ENCODE data around the gene WASHC2C.
"Not testable (repeated sequence)": the region's sequence is repeated elsewhere in the genome, so short reads cannot be mapped to it uniquely, and the experiment has no call there.

The WASHC2C gene

GRCh38 chr10:45771757-45772461 lies 44.8 kb downstream of the WASHC2C start:
- not testable (repeated sequence) for DNase-seq

- DNase-seq, result not testable (repeated sequence)
These were observed 59.2 kb downstream of the WASHC2C start for GRCh38 chr10:45786217-45786616.

DNA sequence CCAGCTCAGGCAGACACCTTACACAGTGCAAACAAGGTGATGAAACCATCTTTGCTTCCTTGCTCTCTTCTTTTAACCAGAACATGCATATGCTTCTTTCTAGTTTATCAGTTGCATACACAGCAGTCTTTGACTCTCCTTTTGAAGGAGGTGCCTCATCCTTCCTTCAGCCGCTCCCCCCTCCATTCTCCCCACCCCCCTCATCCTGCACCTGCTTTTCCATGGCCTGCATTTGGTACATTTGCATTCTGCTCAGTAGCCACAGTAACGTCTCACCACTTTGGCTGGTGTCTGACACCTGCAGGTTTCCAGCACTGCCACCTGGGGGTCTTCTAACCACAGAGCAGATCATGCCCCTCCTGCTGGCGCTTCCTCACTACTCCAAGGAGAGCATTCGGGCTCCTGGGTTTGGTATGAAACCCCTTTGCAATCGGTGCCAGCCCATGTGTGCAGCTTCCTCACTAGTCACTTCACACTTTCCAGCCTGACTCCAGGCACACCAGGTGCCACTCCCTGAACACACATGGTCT lies 60.2 kb downstream of the WASHC2C start:
- not testable (repeated sequence) for DNase-seq

DNA sequence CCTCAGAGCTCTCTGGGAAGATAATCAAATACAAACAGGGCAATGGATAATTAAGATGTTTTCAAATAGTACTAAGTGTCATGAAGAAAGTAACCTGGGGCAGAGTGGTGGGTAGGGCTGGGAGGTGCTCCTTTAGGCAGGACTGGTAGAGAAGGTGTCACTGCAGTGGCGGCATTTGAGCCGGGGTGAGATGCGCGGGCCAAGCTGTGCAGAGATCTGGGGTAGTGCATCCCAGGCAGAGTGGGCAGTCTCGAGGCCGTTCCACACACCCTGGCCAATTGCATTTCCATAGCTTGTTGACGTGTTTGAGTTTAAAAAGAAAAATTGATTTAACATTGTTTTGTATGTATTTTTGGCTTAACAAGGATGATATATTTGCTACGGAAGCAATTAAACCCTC lies 62.9 kb downstream of the WASHC2C start:
- DNase-seq, result not testable (repeated sequence)

- not testable (repeated sequence) for DNase-seq
These were observed 63.8 kb downstream of the WASHC2C start for GRCh38 chr10:45790694-45791426.

DNA sequence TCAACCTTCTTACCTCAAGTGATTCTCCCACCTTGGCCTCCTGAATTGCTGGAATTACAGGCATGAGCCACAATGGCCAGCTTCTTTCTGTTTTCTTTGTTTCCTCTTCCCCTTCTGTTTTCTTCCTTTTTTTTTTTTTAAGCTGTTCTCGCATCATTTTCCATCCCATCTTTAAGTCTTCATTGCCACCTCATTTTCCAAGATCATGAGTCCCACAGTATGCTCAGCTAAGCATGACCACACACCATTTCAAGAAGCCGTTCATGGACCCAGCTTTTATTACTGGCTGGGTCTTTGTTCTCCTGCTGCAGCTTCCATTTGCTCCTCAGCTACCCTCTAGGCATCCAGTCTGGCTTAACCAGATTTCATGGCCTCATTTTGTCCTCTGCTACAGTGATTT lies 67.7 kb downstream of the WASHC2C start:
- DNase-seq, result not testable (repeated sequence)

- DNase-seq, result peak; percentile 52
These were observed 76.3 kb downstream of the WASHC2C start for GRCh38 chr10:45803060-45804010.

DNA sequence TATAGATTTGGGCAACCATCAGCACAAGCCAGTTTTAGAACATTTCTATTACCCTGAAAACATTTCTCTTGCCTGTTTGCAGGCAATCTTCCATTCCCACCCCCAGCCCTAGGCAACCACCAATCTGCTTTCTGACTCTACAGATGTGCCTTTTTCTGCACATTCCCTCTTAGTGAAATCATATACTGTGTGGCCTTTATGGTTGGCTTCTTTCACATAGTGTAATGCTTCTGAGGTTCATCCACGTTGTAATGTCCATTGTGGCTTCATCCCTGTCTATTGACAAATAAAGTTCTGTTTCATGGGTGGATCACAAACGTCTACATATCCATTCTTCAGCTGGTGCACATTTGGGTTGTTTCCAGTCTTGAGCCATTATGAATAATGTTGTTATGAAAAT lies 77.9 kb downstream of the WASHC2C start:
- not testable (repeated sequence) for DNase-seq

DNA sequence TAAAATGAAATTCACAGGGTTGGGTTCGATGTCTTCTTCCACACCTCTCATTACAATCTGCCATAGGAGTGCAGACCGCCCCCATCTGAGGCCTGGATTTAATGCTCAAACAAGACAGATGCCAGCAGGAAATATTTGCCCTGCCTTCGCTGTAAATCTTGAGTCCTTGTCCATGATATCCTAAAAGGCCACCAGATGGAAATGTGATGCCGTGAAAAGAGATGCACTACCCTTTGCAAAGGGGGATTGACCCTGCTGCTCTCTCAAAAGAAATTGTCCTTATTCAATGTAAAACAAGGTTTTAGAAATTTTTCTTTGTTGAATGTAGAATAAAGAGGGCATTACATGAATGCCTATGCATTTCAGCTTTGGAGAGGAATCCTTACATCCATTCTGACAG lies 82.8 kb downstream of the WASHC2C start:
- no peak for DNase-seq

- no peak for DNase-seq
These were observed 84.0 kb downstream of the WASHC2C start for GRCh38 chr10:45811075-45811474.

- DNase-seq, result not testable (repeated sequence)
These were observed 85.9 kb downstream of the WASHC2C start for GRCh38 chr10:45812959-45813358.

DNA sequence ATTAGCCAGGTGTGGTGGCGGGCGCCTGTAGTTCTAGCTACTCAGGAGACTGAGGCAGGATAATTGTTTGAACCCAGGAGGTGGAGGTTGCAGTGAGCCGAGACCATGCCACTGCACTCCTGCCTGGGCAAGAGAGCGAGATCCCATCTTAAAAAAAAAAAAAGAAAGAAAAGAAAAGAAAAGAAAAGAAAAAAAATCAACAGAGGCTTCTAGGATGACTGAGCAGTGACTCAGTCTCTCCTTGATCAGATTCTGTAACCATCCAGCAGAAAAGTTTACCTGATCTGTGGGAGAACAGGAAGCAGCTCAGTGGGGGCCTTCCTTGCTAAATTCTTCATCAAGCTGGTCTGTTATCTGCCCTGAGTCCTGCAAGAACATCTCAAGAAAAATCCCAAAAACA lies 87.1 kb downstream of the WASHC2C start:
- not testable (repeated sequence) for DNase-seq

DNA sequence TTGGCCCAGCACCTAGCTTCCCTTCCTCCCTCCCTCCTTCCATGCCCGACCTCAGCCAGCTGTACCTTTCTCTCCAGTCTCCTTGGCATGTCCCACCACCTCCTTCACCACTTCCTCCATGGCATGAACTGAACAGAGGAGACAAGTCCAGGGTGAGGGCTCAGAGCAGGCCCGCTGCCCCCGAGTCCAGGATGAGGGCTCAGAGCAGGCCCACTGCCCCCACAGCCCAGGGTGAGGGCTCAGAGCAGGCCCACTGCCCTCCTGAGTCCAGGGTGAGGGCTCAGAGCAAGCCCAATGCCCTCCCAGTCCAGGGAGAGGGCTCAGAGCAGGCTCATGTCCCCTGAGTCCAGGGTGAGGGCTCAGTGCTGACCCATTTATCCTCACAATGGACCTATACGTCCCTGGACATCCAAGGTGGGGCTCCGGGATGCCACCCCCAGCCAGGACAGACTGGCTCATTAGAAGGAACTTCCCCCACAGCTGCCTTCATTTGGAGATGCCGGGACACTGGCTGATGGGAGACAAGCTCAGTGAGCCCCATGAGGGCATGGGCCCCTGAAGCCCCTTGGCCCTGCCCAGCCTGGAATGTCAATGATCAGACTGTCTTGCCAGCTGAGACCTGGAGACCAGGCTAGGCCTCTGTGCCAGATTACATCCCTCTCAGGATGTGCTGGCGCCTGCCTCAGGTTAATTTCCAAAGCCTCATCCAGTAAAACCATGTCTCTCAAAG lies 90.2 kb downstream of the WASHC2C start:
- no peak for DNase-seq

GRCh38 chr10:45817912-45818311 lies 90.8 kb downstream of the WASHC2C start:
- DNase-seq, result no peak

GRCh38 chr10:45819552-45819951 lies 92.5 kb downstream of the WASHC2C start:
- no peak for DNase-seq

GRCh38 chr10:45820107-45820830 lies 93.2 kb downstream of the WASHC2C start:
- DNase-seq, result not testable (repeated sequence)

- not testable (repeated sequence) for DNase-seq
These were observed 95.9 kb downstream of the WASHC2C start for GRCh38 chr10:45822918-45823317.

Measured in left hindlimb (tissue), 1 donor.